Esophagus squamous epithelium (tissue), 5 donors: ENCODE results near the gene GCFC2. TPM values are rescaled to one million over a fixed set of nuclear protein-coding genes. Genes with fewer than 3 reads are reported as not detected.

Experiments used
- DNase-seq: peaks from one replicate; lab custom pipeline; 2025; lab: John Stamatoyannopoulos, UW
- H3K27ac ChIP-seq, 4 donors: fragments of 200-600 bp; sonication (generic); one replicate each; pipeline ENCODE4 v1.5.1; 2016 to 2019; ENCODE audit warnings: mild to moderate bottlenecking in 1 of 4
- H3K27me3 ChIP-seq, 4 donors: fragments of 200-600 bp; sonication (generic); 1 replicate in 3 of 4; 2 replicates in 1 of 4; pipeline versions ENCODE4 v1.5.1 to v1.6.0; 2017 to 2021; ENCODE audit warnings: antibody characterized with exemption in 1 of 4
- H3K36me3 ChIP-seq, 3 donors: fragments of 200-600 bp; sonication (generic); one replicate each; pipeline ENCODE4 v1.5.1; 2016 to 2019
- H3K4me1 ChIP-seq, 3 donors: fragments of 200-600 bp; sonication (generic); one replicate each; pipeline ENCODE4 v1.5.1; 2017 to 2019
- H3K4me3 ChIP-seq, 4 donors: fragments of 200-600 bp; sonication (generic); 1 replicate in 3 of 4; 2 replicates in 1 of 4; pipeline ENCODE4 v1.5.1; 2016 to 2019; ENCODE audit warnings: mild to moderate bottlenecking in 2 of 4, moderate library complexity in 1 of 4
- H3K9me3 ChIP-seq, 3 donors: fragments of 200-600 bp; sonication (generic); one replicate each; pipeline ENCODE4 v1.5.1; 2016 to 2019
- POLR2A ChIP-seq, 4 donors: fragments of 450-650 bp; IDR thresholded peaks; one replicate each; pipeline ENCODE4 v1.6.1; 2017; ENCODE audit warnings: antibody characterized with exemption in 4 of 4, mild to moderate bottlenecking in 4 of 4, moderate library complexity in 3 of 4
- WGBS, 2 donors: methylation state at CpG; one replicate each; pipeline ENCODE4 v1.1.5; 2018; 5-methylcytosine and 5-hydroxymethylcytosine counted together
- intact Hi-C: fragments of 100-400 bp; cut with DNase I; formaldehyde crosslinking; loops from one replicate; pipeline ENCODE4 v1.15.0; 2022
- total RNA-seq, 4 donors: library from RNA; depleted of rRNA; stranded (reverse); fragments of >200 nt; gene quantifications; one replicate each; pipeline ENCODE4 v1.1.0, GENCODE V29; 2016
- TF ChIP-seq, protein P1 (sequence below), 6 experiments: fragments of 450-650 bp in 4 of 6; fragments of 200-600 bp in 2 of 6; sonication (generic) in 2 of 6; IDR thresholded peaks; one replicate each; pipeline ENCODE4 v1.5.1; 2016 to 2019; ENCODE audit warnings: antibody characterized with exemption in 6 of 6, mild to moderate bottlenecking in 4 of 6, moderate library complexity in 4 of 6
- donor health status: DM: yes; HTN: yes; CAD: no.

GCFC2 gene
- total RNA-seq, 4 donors from 2014 or later: 10.2 to 22.7 (median 14.5) TPM

DNA sequence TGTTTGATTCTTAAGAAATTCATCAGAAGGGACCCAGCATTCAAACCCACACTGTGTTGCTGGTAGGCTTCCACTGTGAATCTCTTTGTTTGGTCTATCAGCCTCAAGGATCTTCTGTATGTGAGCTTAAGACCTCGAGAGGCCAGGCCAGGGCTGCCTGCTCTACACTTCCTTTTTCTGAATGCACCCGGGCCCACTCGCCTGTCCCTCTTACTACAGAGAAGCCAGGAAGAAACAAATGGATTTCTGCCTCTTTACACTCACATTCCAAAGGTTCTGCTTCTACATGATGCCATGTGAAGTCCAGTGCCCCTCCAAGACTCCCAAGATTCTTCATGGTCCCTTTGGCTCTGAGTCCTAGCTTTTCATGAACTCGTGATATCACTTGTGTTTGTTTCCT is 89.5 kb downstream of the GCFC2 start:
- TF ChIP-seq, protein P1, sequence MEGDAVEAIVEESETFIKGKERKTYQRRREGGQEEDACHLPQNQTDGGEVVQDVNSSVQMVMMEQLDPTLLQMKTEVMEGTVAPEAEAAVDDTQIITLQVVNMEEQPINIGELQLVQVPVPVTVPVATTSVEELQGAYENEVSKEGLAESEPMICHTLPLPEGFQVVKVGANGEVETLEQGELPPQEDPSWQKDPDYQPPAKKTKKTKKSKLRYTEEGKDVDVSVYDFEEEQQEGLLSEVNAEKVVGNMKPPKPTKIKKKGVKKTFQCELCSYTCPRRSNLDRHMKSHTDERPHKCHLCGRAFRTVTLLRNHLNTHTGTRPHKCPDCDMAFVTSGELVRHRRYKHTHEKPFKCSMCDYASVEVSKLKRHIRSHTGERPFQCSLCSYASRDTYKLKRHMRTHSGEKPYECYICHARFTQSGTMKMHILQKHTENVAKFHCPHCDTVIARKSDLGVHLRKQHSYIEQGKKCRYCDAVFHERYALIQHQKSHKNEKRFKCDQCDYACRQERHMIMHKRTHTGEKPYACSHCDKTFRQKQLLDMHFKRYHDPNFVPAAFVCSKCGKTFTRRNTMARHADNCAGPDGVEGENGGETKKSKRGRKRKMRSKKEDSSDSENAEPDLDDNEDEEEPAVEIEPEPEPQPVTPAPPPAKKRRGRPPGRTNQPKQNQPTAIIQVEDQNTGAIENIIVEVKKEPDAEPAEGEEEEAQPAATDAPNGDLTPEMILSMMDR (IDR thresholded peaks at IDR 0.05): no peak
- TF ChIP-seq POLR2A (IDR thresholded peaks at IDR 0.05): no peak
- Histone ChIP-seq H3K36me3 (no peaks in the 10 kb centered on the region), H3K4me1 (no peaks in the 10 kb centered on the region), H3K27ac (no peak overlapping the region), H3K4me3 (no peak overlapping the region), H3K9me3 (no peaks in the 10 kb centered on the region), H3K27me3 (peaks cover 0 to 16% (median 0%) of the 10 kb centered on the region in 4 donors)
- no peak for DNase-seq
- intact Hi-C loops: no loop called here
- 60 to 73% methylated on average over 4 of the region's 4 CpGs for WGBS, 2 donors

DNA sequence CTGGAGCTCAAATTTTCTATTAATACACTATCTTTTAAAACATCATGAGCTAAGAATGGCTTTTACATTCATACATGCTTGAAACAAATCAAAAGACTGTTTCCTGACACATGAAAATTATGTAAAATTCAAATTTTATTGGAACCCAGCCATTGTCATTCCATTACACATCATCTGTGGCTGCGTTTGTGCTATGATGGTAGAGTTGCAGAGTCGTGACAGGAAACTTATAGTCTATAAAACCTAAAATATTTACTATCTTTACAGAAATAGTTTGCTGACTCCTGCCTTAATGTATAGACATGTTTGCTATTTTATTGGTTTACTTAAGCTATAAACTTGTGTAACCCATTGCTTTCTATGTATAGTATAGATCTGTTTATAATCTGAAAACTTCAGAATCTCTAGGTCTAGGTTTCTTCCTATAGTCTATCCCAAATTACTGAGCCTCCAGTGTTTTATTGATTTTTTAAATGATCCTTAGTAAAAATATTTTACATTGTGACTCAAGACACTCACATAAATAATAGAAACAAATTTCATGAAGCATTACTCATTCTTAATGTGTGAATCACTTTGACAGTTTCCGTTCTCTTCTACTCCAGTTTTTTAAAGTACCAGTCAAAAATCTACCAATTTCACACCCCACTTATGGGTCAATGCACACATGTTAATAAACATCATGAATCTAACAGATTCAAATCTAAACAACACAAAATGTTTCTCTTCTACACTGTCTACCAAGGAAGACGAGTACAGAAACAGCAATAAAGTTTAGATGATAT is 90.6 kb downstream of the GCFC2 start:
- no peak overlapping the region for H3K4me3 ChIP-seq
- WGBS, 2 donors: 57 to 62% methylated on average over 4 of the region's 4 CpGs
- H3K9me3 ChIP-seq: no peaks in the 10 kb centered on the region
- DNase-seq: no peak
- H3K27ac ChIP-seq: no peak overlapping the region
- peaks cover 0 to 16% (median 0%) of the 10 kb centered on the region in 4 donors for H3K27me3 ChIP-seq
- H3K4me1 ChIP-seq: no peaks in the 10 kb centered on the region
- no peaks in the 10 kb centered on the region for H3K36me3 ChIP-seq
- TF ChIP-seq POLR2A (IDR thresholded peaks at IDR 0.05): no peak
- TF ChIP-seq, protein P1 (IDR thresholded peaks at IDR 0.05): no peak
- intact Hi-C loops: no loop called here

DNA sequence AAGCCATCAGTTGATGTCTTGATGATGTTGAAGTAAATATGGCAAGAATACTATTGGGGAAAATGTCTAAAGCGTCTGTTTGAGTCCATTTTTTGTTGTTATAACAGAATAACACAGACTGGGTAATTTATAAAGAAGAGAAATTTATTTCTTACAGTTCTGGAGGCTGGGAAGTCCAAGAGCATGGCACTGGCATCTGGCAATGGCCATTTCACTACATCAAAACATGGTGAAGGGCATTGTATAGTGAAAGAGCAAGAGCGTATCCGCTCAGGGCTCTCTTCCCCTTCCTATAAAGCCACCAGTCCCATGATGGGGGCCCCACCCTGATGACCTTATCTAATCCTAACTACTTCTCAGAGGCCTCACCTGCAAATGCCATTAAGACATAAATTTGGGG is 93.8 kb downstream of the GCFC2 start:
- no peaks in the 10 kb centered on the region for H3K4me1 ChIP-seq
- no peak overlapping the region for H3K4me3 ChIP-seq
- intact Hi-C loops: no loop called here
- H3K27me3 ChIP-seq: peaks cover 0 to 13% (median 0%) of the 10 kb centered on the region in 4 donors
- no peak for DNase-seq
- H3K9me3 ChIP-seq: no peaks in the 10 kb centered on the region
- no peak overlapping the region for H3K27ac ChIP-seq
- H3K36me3 ChIP-seq: no peaks in the 10 kb centered on the region
- no peak for TF ChIP-seq POLR2A (IDR thresholded peaks at IDR 0.05)
- TF ChIP-seq, protein P1 (IDR thresholded peaks at IDR 0.05): no peak
- WGBS, 2 donors: 75 to 83% methylated on average over 2 to 3 of the region's 3 CpGs

DNA sequence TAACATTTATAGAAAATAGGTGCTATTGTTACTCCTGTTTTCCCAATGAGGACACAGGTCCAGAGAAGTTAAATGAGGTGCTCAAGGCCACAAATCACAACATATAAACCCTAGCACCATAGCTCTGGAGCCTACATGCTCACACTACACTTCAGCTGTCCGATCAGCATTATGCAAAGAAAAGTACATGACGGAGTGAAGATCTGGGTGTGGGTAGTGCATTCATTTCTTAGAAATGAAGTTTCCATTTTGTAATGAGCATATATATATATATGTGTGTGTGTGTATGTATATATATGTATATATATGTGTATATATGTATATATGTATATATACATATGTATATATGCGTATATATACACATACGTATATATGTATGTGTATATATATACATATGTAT is 94.3 kb downstream of the GCFC2 start:
- Histone ChIP-seq H3K4me1 (no peaks in the 10 kb centered on the region), H3K36me3 (no peaks in the 10 kb centered on the region), H3K27ac (no peak overlapping the region), H3K27me3 (peaks cover 0 to 10% (median 0%) of the 10 kb centered on the region in 4 donors), H3K9me3 (no peaks in the 10 kb centered on the region), H3K4me3 (no peak overlapping the region)
- 91 to 98% methylated on average over 4 of the region's 4 CpGs for WGBS, 2 donors
- intact Hi-C loops: no loop called here
- TF ChIP-seq, protein P1 (IDR thresholded peaks at IDR 0.05): no peak
- TF ChIP-seq POLR2A (IDR thresholded peaks at IDR 0.05): no peak
- DNase-seq: no peak

DNA sequence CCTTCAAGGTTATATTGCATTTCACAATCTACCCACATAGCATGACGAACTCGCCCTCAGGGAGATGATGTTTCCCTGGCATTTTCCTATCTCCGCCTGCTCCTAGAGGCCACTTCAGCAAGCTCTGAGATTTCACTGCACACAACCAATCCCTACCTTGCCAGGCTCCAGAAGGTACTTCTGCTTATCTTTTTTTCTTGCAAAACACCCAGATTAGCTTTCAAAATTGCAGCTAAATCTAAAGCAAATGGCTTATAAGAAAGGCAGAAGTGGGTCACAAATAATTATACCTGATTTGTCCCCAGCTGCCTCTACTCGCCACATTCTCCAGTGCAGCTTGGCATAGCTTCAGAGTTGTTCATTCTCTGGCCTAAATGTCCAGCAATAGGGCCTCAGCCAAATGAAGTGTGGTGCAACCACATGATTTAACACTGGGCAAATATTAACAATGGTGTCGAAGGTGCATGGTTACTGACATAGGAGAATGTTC is 96.5 kb downstream of the GCFC2 start:
- no peak for TF ChIP-seq POLR2A (IDR thresholded peaks at IDR 0.05)
- TF ChIP-seq, protein P1 (IDR thresholded peaks at IDR 0.05): no peak
- WGBS, 2 donors: 66 to 86% methylated on average over 5 of the region's 5 CpGs
- Histone ChIP-seq H3K27ac (no peak overlapping the region), H3K4me1 (no peaks in the 10 kb centered on the region), H3K9me3 (no peaks in the 10 kb centered on the region), H3K27me3 (peaks cover 0 to 30% (median 0%) of the 10 kb centered on the region in 4 donors), H3K36me3 (no peaks in the 10 kb centered on the region), H3K4me3 (no peak overlapping the region)
- intact Hi-C loops: loop anchor here (5.0 kb wide), 1 partner anchor 152 kb away; no protein-coding TSS in a partner anchor
- no peak for DNase-seq
